WTC11 (cell line): ENCODE measurements around the gene KLK3.

ENCODE experiments used
- SP1 ChIP-seq: sonication (generic); formaldehyde crosslinking; conservative IDR thresholded peaks from 2 replicates; pipeline ENCODE4 v1.8.1; 2022; ENCODE audit warnings: missing genetic modification reagents
- TEAD1 ChIP-seq: sonication (generic); formaldehyde crosslinking; IDR thresholded peaks from 2 replicates; pipeline ENCODE4 v1.8.0; 2022; ENCODE audit warnings: mild to moderate bottlenecking, missing genetic modification reagents
- ZNF317 ChIP-seq: sonication (generic); formaldehyde crosslinking; IDR thresholded peaks from 2 replicates; pipeline ENCODE4 v1.8.1; 2023; ENCODE audit warnings: low read depth, mild to moderate bottlenecking, moderate library complexity, missing genetic modification reagents, borderline replicate concordance
- TF ChIP-seq, protein P1 (sequence below): sonication (generic); formaldehyde crosslinking; IDR thresholded peaks from 2 replicates; pipeline ENCODE4 v1.8.1; 2023; ENCODE audit warnings: mild to moderate bottlenecking, missing genetic modification reagents, moderate library complexity

GRCh38 chr19:50827476-50827875 is 27.2 kb upstream of the KLK3 start:
- TF ChIP-seq TEAD1 (CRISPR knock-in tag) (no peak), SP1 (no peak), ZNF317 (CRISPR knock-in tag) (no peak)
- TF ChIP-seq, protein P1, sequence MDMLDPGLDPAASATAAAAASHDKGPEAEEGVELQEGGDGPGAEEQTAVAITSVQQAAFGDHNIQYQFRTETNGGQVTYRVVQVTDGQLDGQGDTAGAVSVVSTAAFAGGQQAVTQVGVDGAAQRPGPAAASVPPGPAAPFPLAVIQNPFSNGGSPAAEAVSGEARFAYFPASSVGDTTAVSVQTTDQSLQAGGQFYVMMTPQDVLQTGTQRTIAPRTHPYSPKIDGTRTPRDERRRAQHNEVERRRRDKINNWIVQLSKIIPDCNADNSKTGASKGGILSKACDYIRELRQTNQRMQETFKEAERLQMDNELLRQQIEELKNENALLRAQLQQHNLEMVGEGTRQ (CRISPR knock-in tag) = no peak
